GM18870 (cell line): ENCODE results near the gene PRMT1.

ENCODE experiments used
- ATAC-seq: cut with Tn5 transposase; IDR thresholded peaks from one replicate; pipeline ENCODE4 v1.9.1; 2021; ENCODE audit warnings: moderate library complexity; ENCODE audit not compliant: unreplicated experiment

Gene PRMT1

DNA sequence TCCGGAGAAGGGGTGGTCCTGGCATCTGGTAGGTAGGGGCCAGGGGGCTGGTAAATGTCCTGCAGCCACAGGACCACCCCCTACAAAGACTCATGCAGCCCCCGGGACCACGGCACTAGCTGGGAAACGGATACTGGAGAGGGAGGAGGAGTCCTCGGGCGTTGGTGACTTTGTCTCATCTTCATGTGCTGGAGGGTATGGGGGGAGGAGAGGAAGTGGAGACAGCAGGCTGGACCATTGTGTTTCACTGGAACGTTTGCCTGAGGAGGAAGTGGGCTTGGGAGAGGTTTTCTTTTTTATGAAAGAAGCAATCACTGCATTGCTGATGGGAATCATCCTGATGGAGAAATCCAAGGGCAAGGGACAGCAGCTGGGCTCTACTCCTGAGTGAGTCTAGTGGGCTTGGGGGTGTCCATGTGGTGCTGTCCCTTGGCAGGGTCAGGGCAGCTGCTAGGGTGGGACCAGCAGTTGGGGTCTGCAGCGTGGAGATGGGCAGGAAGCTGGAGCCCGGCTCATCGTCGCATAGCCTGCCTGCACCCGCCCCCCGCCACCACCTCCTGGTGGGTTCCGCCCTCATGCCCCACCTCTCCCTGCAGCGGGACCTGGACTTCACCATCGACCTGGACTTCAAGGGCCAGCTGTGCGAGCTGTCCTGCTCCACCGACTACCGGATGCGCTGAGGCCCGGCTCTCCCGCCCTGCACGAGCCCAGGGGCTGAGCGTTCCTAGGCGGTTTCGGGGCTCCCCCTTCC is 10.7 kb downstream of the PRMT1 start:
- ATAC-seq: no peak

GRCh38 chr19:49688531-49689132 is 11.6 kb downstream of the PRMT1 start:
- ATAC-seq: no peak

DNA sequence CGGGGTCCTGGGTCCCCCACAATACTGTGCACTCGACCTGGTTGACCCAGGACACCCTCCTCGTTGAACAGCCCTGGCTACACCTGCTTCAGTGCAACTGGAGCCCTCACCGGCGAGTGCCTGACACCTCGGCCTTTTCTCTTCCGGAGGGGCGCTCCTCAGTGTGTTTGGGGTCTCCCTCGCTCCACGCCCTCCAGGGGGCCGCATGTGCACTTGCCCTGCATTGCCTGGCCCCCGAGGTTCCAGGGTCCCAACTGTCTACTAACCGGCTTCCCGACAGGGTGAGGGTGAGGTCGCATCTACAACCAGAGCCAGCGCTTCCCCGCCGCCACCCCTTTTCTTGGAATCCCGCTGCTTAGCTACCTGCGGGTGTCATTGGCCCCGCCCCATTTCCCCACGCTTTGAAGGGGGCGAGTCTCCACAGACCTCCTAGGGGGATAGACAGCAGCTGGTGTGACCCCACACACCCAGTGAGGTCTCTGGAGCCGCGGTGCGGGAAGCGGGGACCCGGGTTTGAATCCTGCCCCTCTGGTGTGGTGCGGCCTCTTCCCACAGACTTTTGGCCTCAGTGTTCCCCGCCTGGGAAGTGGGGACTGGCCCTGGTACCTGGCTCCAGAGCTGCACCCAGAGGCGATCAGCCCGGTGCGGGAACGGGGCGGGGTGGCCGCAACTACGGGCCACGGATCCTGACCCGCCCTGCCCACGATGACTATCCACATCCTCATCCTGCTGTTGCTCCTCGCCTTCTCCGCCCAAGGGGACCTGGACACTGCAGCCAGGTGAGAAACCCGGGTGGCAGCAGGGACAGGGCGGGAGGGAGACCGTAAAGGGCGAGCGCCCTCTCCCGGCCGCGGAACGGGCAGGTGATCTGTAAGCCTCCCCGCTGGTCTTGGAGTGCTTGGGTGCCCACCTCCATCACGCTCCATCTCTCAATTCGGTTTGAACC is 12.3 kb downstream of the PRMT1 start, which contains the start of gene ADM5:
TSS of gene ADM5 (plus strand) at position 462 of the 946 bp plus-strand sequence. CDS start at position 706, 244 bp downstream.
- ATAC-seq: no peak

GRCh38 chr19:49690079-49690655 is 13.1 kb downstream of the PRMT1 start:
- no peak for ATAC-seq

DNA sequence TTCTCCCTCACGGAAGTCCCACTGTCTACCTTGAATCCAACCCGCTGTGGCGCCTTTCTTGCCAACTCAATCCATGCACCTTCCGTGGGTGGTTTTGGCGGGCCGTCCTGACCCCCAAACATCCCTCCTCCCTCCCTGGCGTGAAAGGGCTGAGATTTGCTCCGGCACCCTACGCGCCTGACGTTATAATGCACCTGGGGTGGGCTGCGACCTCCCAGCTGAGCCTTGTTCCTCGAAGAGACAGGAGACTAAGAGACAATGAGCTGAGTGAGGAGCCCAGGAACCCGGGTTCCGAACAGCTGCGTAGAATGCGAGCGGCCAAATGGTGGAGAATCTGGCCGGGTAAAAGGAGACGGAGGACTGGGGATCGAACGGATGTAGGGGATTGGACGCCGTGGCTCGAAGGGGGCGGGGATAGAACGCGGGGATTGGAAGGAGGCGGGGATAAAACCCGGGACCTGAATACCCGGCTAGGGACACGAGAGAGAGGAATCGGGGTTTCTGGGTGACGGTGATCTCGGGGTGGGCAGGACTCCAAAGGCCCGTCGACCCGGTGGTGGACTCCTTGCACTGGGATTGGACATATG is 13.7 kb downstream of the PRMT1 start, which contains the start of gene CPT1C:
TSS of gene CPT1C (plus strand) at position 461 of the 587 bp plus-strand sequence. CDS start 1,137 bp downstream, outside the sequence.
- no peak for ATAC-seq

DNA sequence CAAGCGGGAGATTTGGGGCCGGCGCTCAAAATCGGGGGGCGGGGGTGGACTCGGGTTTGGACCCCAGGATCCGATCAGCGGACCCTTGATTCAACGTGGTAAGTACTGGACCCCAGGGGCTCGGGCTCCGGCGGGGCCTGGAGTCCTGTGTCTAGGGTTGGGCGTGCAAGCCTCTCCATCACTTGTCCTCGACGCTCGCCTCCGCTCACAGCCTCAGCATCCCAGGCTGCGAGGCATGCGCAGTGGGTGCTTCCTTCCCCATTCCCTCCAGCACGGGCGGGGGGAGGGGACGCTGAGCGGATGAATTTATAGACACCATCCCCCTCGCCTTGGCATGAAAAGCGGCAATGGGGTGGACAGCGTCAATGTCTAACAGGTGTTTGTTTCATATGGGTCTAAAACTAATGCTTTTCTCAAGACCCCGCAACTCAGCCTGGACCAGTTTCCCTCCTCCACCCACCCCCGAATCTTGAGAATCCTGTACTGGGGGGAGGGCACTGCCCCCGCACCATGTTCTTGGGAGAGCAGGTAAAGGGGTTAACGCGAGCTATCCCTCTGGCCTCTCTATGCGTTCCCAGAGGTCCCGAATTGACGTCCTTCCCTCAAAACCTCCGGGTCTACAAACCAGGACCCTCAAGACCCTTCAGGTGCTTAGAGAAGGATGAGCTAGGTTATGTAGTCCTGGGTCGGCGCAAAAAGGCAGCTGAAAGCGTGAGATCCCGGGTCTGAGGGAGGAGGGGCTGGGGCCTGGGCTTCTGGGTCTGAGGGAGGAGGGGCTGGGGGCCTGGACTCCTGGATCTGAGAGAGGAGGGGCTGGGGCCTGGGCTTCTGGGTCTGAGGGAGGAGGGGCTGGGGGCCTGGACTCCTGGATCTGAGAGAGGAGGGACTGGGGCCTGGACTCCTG is 14.4 kb downstream of the PRMT1 start:
- ATAC-seq: no peak

GRCh38 chr19:49692147-49692506 is 15.1 kb downstream of the PRMT1 start:
- no peak for ATAC-seq

GRCh38 chr19:49696115-49696514 is 19.0 kb downstream of the PRMT1 start:
- ATAC-seq: no peak

GRCh38 chr19:49696865-49697264 is 19.8 kb downstream of the PRMT1 start:
- no peak for ATAC-seq

- no peak for ATAC-seq
Measured at GRCh38 chr19:49699364-49699763, 22.3 kb downstream of the PRMT1 start.

DNA sequence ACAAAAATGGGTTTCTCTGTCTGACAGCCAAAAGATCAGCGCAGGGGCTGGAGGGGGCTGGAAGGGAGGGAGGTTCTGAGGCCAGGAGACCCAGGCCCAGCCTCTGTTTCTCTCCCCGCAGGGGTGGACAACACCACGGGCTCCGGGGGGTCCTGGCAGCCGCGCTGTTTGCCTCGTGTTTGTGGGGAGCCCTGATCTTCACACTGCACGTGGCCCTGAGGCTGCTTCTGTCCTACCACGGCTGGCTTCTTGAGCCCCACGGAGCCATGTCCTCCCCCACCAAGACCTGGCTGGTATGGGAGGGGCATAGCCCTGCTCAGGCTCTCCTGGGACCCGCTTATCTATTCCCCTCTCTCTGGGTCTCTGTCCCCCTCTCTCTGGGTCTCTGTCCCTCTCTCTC is 23.5 kb downstream of the PRMT1 start:
- no peak for ATAC-seq

- ATAC-seq: no peak
Measured at GRCh38 chr19:49701271-49701786, 24.3 kb downstream of the PRMT1 start.

DNA sequence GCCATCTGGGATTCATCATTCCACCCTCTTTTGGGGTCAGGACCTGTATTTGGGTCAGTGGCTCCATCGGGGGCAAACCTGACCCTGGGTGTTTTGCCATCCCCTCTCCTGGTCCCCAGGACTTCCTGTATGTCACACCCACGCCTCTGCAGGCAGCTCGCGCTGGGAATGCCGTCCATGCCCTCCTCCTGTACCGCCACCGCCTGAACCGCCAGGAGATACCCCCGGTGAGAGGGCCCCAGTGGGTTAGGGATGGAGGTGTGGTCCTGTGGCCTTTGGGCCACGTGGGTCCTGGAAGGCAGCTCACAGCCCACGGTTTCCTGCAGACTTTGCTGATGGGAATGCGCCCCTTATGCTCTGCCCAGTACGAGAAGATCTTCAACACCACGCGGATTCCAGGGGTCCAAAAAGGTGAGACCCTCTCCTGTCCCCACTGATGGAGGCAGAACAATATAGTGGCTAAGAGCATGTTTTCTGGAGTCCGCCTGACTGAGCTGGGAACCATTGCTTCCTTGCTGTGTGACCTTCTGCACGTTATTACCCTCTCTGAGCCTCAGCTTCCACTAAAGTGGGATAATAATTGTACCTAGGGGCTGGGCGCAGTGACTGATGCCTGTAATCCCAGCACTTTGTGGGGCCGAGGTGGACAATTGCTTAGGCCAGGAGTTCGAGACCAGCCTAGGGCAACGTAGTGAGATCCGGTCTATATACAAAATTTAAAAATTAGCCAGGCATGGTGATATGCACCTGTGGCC is 28.0 kb downstream of the PRMT1 start:
- no peak for ATAC-seq

DNA sequence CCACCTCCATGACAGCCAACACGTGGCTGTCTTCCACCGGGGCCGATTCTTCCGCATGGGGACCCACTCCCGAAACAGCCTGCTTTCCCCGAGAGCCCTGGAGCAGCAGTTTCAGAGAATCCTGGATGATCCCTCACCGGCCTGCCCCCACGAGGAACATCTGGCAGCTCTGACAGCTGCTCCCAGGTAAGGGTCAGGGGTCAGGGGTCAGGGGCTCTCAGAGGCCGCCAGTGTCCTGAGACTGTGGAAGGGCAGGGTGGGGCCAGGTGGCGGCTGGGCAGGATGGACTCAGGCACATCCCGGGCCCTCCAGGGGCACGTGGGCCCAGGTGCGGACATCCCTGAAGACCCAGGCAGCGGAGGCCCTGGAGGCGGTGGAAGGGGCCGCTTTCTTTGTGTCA is 28.8 kb downstream of the PRMT1 start:
- no peak for ATAC-seq

DNA sequence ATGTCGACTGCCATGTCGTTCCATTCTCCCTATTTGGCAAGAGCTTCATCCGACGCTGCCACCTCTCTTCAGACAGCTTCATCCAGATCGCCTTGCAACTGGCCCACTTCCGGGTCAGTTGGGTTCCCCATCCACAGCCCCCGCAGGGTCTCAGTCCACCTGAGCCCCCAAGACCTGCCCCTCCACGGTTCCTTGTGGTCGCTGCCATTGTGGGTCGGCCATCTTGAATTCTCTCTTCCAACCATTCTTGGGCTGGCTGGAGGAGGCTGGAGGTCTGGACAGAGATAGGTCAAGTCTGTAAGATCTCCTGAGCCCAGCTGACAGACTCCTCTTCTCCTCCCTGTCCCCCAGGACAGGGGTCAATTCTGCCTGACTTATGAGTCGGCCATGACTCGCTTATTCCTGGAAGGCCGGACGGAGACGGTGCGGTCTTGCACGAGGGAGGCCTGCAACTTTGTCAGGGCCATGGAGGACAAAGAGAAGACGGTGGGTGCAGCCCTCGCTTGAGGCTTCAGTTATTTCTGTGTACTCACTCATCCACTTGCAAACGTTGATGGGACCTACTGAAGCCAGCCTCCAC is 33.4 kb downstream of the PRMT1 start:
- no peak for ATAC-seq

DNA sequence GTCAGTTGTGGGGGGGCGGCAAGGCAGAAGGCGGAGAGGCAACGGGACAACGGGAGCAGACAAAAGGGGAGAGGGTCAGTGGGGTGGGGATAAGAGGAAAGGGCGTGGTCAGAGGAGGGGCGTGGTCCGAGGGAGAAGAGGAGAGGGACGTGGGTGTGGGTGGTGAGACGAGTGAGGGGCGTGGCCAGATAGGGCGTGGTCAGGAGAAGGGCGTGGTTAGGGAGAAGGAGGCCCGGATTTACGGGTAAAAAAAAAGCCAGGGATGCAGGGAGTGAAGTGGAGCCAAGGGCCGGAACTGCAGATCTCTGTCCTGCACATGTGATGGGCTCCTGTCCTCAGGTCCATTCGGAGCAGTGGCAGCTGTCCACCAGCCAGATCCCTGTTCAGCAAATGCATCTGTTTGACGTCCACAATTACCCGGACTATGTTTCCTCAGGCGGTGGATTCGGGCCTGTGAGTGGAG is 35.4 kb downstream of the PRMT1 start:
- ATAC-seq: no peak

GRCh38 chr19:49713236-49713845 is 36.3 kb downstream of the PRMT1 start:
- no peak for ATAC-seq

DNA sequence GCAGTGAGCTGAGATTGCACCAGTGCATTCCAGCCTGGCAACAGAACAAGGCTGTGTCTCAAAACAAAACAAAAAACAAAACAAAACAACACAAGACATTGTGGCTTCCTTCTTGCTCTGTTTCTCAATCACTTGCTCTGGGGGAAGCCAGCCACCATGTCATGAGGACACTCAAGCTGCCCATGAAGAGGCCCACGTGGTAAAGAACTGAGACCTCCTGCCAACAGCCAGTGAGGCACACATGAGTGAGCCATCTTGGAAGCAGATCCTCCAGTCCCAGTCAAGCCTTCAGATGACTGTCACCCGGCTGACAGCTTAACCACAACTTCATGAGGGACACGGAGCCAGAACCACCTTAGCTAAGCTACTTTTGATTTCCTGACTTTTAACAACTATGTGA is 39.1 kb downstream of the PRMT1 start:
- ATAC-seq: no peak
